HepG2 (cell line): ENCODE data around the gene PAMR1. TPM values are rescaled to one million over a fixed set of nuclear protein-coding genes. Genes with fewer than 3 reads are reported as not detected.

Source experiments
- ATAC-seq: fragments of 200-7000 bp; cut with Tn5 transposase; 3 replicates; pipeline ENCODE4 v1.9.1; 2020; ENCODE audit warnings: mild to moderate bottlenecking, moderate library complexity
- BruUV-seq: library from RNA; stranded (reverse); fragments of 400-500 nt; replicated peaks from 2 replicates; lab custom pipeline; 2021; lab: Mats Ljungman, UMichigan
- CTCF ChIA-PET: fragments of 300-600 bp; formaldehyde crosslinking; extraction: SDS; loops from one replicate; lab custom pipeline; 2021; ENCODE audit warnings: low total read pairs, inconsistent platforms, low intra/inter-chr PET ratio; lab: Yijun Ruan, JAX
- POLR2A ChIA-PET: fragments of 350-600 bp; sonication (Branson Sonifier 250); formaldehyde crosslinking; loops from one replicate; lab custom pipeline; 2020; ENCODE audit warnings: antibody characterized with exemption, inconsistent platforms; lab: Yijun Ruan, JAX
- DNase-seq: peaks from one replicate; pipeline ENCODE4 v3.0.0-alpha.2; 2015; ENCODE audit warnings: low spot score
- FAIRE-seq: peaks from 3 replicates; lab custom pipeline; 2011; peaks lifted over from hg19 to GRCh38; lab: Jason Lieb, UNC
- H2AFZ ChIP-seq: one replicate; pipeline ENCODE4 v1.6.1; 2011; ENCODE audit warnings: low read length, inconsistent platforms
- H3K27ac ChIP-seq: fragments of 300-600 bp; 3 replicates; pipeline ENCODE4 v1.8.0; 2011; ENCODE audit warnings: mixed run types, mild to moderate bottlenecking, mixed read lengths, low read length, inconsistent platforms; ENCODE audit not compliant: insufficient read depth; ENCODE audit errors: extremely low read length
- H3K27me3 ChIP-seq, 2 experiments: fragments of 200-600 bp in 1 of 2; 2 replicates in 1 of 2; 3 replicates in 1 of 2; pipeline versions ENCODE4 v1.6.0 to v1.8.0; 2011; ENCODE audit warnings: low read length in 2 of 2, mild to moderate bottlenecking in 2 of 2, moderate library complexity in 2 of 2, inconsistent platforms in 1 of 2; ENCODE audit not compliant: insufficient read depth in 2 of 2, control insufficient read depth in 1 of 2
- H3K36me3 ChIP-seq, 2 experiments: fragments of 200-600 bp in 1 of 2; replicated peaks in 1 of 2; 2 replicates in 1 of 2; 3 replicates in 1 of 2; pipeline versions ENCODE4 v1.5.1 to v1.8.0; 2011; ENCODE audit warnings: low read length in 2 of 2, inconsistent platforms in 1 of 2; ENCODE audit not compliant: insufficient read depth in 2 of 2, control insufficient read depth in 1 of 2
- H3K4me1 ChIP-seq: 2 replicates; pipeline ENCODE4 v1.5.1; 2012; ENCODE audit warnings: low read length, inconsistent platforms; ENCODE audit not compliant: insufficient read depth
- H3K4me2 ChIP-seq: 2 replicates; pipeline ENCODE4 v1.6.0; 2011; ENCODE audit warnings: low read depth, low read length, inconsistent platforms
- H3K4me3 ChIP-seq, 3 experiments: fragments of 200-600 bp in 1 of 3; sonication (generic), shearing (Covaris generic) in 1 of 3; replicated peaks in 1 of 3; 2 replicates each; pipeline ENCODE4 v1.5.1; 2011 to 2016; ENCODE audit warnings: low read length in 3 of 3, inconsistent platforms in 2 of 3, low read depth in 2 of 3, mild to moderate bottlenecking in 2 of 3, control low read depth in 1 of 3, mixed read lengths in 1 of 3; ENCODE audit not compliant: insufficient read depth in 1 of 3
- H3K79me2 ChIP-seq: one replicate; pipeline ENCODE4 v1.6.1; 2011; ENCODE audit warnings: low read length, inconsistent platforms; ENCODE audit not compliant: insufficient read depth
- H3K9ac ChIP-seq: 2 replicates; pipeline ENCODE4 v1.6.0; 2011; ENCODE audit warnings: mild to moderate bottlenecking, low read depth, low read length, inconsistent platforms; ENCODE audit not compliant: insufficient read depth
- H3K9me3 ChIP-seq: 2 replicates; pipeline ENCODE4 v1.5.1; 2012; ENCODE audit warnings: mild to moderate bottlenecking, low read length
- H4K20me1 ChIP-seq: 2 replicates; pipeline ENCODE4 v1.6.0; 2011; ENCODE audit warnings: inconsistent platforms, mild to moderate bottlenecking, low read length, moderate library complexity; ENCODE audit not compliant: insufficient read depth
- FOXC1 ChIP-seq: sonication (generic); formaldehyde crosslinking; IDR thresholded peaks from 2 replicates; pipeline ENCODE4 v1.8.0; 2022; ENCODE audit warnings: mild to moderate bottlenecking, missing genetic modification reagents, borderline replicate concordance
- HIVEP1 ChIP-seq: sonication (generic); formaldehyde crosslinking; IDR thresholded peaks from 2 replicates; pipeline ENCODE4 v1.4.0; 2020; ENCODE audit warnings: mild to moderate bottlenecking, missing genetic modification reagents
- KMT2B ChIP-seq: IDR thresholded peaks from 2 replicates; pipeline ENCODE4 v1.6.1; 2016; ENCODE audit warnings: missing genetic modification reagents, missing compliant biosample characterization
- RFX5 ChIP-seq: IDR thresholded peaks from 2 replicates; pipeline ENCODE4 v1.6.1; 2011; ENCODE audit warnings: low read depth, low read length, improper control_type of control experiment
- TARDBP ChIP-seq: sonication (generic); formaldehyde crosslinking; IDR thresholded peaks from 2 replicates; pipeline ENCODE4 v1.8.0; 2022; ENCODE audit warnings: mild to moderate bottlenecking, missing genetic modification reagents
- TMF1 ChIP-seq: sonication (generic); formaldehyde crosslinking; IDR thresholded peaks from 2 replicates; pipeline ENCODE4 v1.8.1; 2022; ENCODE audit warnings: low read depth, missing genetic modification reagents
- ZNF253 ChIP-seq: sonication (generic); formaldehyde crosslinking; IDR thresholded peaks from 2 replicates; pipeline ENCODE4 v1.8.0; 2022; ENCODE audit warnings: mild to moderate bottlenecking, missing genetic modification reagents, borderline replicate concordance
- ZNF792 ChIP-seq: IDR thresholded peaks from 2 replicates; pipeline ENCODE4 v1.6.1; 2016
- WGBS: methylation state at CpG from one replicate; pipeline ENCODE4 v1.1.6; 2017; ENCODE audit warnings: low lambda C conversion rate; 5-methylcytosine and 5-hydroxymethylcytosine counted together
- in situ Hi-C: cut with HindIII; loops from 2 replicates; pipeline ENCODE4 v1.10.0; 2017; ENCODE audit warnings: low pct_unique_long_range_greater_than_20kb; ENCODE audit not compliant: extremely low pct_ligation_motif_present
- intact Hi-C: fragments of 100-400 bp; cut with micrococcal nuclease; formaldehyde crosslinking; loops from one replicate; pipeline ENCODE4 v1.10.0; 2022; ENCODE audit not compliant: unreplicated experiment
- polyA plus RNA-seq, 8 experiments: library from polyadenylated mRNA; depleted of rRNA in 3 of 8; stranded (reverse) in 7 of 8; unstranded in 1 of 8; fragments of >200 nt; fragmentation: Illumina TruSeq in 4 of 8; extraction: Trizol in 4 of 8; gene quantifications; 2 replicates each; pipeline versions ENCODE4 v1.2.1 to v1.2.3, GENCODE V29; 2011 to 2016; ENCODE audit warnings: low read depth in 4 of 8, missing spikeins in 1 of 8, mixed read lengths in 1 of 8; ENCODE audit not compliant: insufficient read depth in 1 of 8
- total RNA-seq, 5 experiments: library from RNA; depleted of rRNA; stranded (reverse); fragments of >200 nt; fragmentation: Illumina TruSeq; extraction: Trizol; gene quantifications; 2 replicates each; pipeline ENCODE4 v1.2.3, GENCODE V29; 2016; ENCODE audit warnings: low read depth in 1 of 5
- TF ChIP-seq, protein P1 (sequence below): sonication (generic); formaldehyde crosslinking; IDR thresholded peaks from 2 replicates; pipeline ENCODE4 v1.4.0; 2020; ENCODE audit warnings: mild to moderate bottlenecking, missing genetic modification reagents
- TF ChIP-seq, protein P2 (sequence below): sonication (generic); formaldehyde crosslinking; IDR thresholded peaks from 2 replicates; pipeline ENCODE4 v1.5.0; 2020; ENCODE audit warnings: mild to moderate bottlenecking, missing genetic modification reagents, borderline replicate concordance
- TF ChIP-seq, protein P3 (sequence below): sonication (generic); formaldehyde crosslinking; IDR thresholded peaks from 2 replicates; pipeline ENCODE4 v1.4.0; 2020; ENCODE audit warnings: mild to moderate bottlenecking, missing genetic modification reagents, borderline replicate concordance

Gene PAMR1
- total and polyA plus RNA-seq, 2 of the 13 experiments (the other 11 are each of a cell fraction or from before 2014, with no cell fraction given): not detected

DNA sequence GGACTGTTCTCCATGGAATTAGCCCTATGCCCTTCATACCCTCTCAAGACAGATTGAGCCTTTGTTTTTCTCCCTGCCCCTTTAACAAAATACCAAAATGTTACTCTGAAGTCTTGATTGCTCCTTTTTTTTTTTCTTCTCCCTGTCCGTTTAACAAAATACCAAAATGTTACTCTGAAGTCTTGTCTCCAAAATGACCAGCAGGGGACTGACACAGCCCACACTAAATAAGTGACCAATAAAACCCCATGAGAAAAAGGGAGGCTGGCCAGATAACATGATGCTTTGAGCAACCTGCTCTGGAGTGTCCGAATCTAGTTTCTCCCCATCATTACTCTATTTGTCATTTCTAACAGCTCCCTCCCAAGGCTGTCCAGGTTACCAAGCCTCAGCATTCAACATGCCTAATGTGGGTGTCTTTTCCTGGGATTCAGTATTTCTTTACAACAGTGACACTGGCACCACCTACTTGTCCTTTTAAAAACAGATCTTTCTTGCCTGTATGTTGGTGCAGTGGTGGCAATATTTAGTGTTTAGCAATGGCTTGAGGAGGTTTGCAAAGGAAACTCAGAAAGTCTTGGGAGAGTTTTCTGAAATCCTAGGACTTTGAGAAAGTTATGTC, 63.4 kb downstream of the PAMR1 start:
- Histone ChIP-seq H3K27ac (no peak overlapping the region), H3K4me2 (no peak overlapping the region), H3K79me2 (no peaks in the 10 kb centered on the region), H4K20me1 (no peaks in the 10 kb centered on the region), H3K9me3 (no peaks in the 10 kb centered on the region)
- POLR2A ChIA-PET: no interaction called here
- 5% methylated on average over 2 of the region's 2 CpGs for WGBS
- no peak for DNase-seq
- TF ChIP-seq ZNF253 (no peak), KMT2B (CRISPR knock-in tag) (no peak), RFX5 (no peak), FOXC1 (CRISPR knock-in tag) (no peak), HIVEP1 (CRISPR knock-in tag) (no peak), TMF1 (no peak), ZNF792 (CRISPR knock-in tag) (no peak), TARDBP (CRISPR knock-in tag) (no peak)
- TF ChIP-seq, all 625 proteins: peak for 0
- no peak overlapping the region for H2AFZ ChIP-seq
- CTCF ChIA-PET: no interaction called here
- intact Hi-C loops: no loop called here
- FAIRE-seq (no peak), ATAC-seq (no peak)
- in situ Hi-C loops: no loop called here
- BruUV-seq: no TSS peak
- no peaks in the 10 kb centered on the region for H3K4me1 ChIP-seq
- peaks cover 0 to 14% of the 10 kb centered on the region in 2 experiments; a peak in 1 of 5 replicates for H3K27me3 ChIP-seq
- no peak overlapping the region for H3K9ac ChIP-seq
- H3K4me3 ChIP-seq: no peak overlapping the region
- H3K36me3 ChIP-seq: no peaks in the 10 kb centered on the region

DNA sequence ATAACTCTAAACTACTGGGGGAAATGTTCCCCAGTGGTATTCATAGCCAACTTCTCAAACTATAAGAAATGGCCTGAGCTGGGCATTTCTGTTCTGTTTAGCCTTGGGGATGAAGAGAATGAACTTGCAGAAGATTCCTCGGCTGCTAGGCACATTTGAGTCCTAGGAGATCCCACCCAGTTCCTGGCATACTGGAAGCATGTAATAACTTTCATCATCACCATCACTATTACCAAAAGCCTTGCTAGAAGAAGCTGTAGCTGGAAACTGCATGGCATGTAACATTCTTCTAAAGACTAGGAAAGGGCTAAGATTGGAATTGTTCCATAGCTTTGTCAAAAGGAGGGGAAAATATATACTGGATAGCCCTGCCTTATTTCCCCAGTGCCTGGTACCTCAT, 65.9 kb downstream of the PAMR1 start:
- H3K4me1 ChIP-seq: no peaks in the 10 kb centered on the region
- BruUV-seq: no TSS peak
- ChIA-PET CTCF (no interaction called here), POLR2A (no interaction called here)
- FAIRE-seq: no peak
- no peaks in the 10 kb centered on the region for H3K79me2 ChIP-seq
- no peak overlapping the region for H3K4me3 ChIP-seq
- H3K9ac ChIP-seq: no peak overlapping the region
- H4K20me1 ChIP-seq: no peaks in the 10 kb centered on the region
- 0% methylated on average over 1 of the region's 1 CpG for WGBS
- no peaks in the 10 kb centered on the region for H3K36me3 ChIP-seq
- intact Hi-C loops (no loop called here), in situ Hi-C loops (no loop called here)
- DNase-seq: no peak
- H3K27me3 ChIP-seq: peaks cover 0 to 7% of the 10 kb centered on the region in 2 experiments; a peak in 1 of 5 replicates
- H2AFZ ChIP-seq: no peak overlapping the region
- ATAC-seq: no peak
- no peaks in the 10 kb centered on the region for H3K9me3 ChIP-seq
- no peak overlapping the region for H3K4me2 ChIP-seq
- no peak overlapping the region for H3K27ac ChIP-seq
- TF ChIP-seq, protein P1, sequence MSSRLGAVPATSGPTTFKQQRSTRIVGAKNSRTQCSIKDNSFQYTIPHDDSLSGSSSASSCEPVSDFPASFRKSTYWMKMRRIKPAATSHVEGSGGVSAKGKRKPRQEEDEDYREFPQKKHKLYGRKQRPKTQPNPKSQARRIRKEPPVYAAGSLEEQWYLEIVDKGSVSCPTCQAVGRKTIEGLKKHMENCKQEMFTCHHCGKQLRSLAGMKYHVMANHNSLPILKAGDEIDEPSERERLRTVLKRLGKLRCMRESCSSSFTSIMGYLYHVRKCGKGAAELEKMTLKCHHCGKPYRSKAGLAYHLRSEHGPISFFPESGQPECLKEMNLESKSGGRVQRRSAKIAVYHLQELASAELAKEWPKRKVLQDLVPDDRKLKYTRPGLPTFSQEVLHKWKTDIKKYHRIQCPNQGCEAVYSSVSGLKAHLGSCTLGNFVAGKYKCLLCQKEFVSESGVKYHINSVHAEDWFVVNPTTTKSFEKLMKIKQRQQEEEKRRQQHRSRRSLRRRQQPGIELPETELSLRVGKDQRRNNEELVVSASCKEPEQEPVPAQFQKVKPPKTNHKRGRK (CRISPR knock-in tag): no peak
- TF ChIP-seq, protein P2, sequence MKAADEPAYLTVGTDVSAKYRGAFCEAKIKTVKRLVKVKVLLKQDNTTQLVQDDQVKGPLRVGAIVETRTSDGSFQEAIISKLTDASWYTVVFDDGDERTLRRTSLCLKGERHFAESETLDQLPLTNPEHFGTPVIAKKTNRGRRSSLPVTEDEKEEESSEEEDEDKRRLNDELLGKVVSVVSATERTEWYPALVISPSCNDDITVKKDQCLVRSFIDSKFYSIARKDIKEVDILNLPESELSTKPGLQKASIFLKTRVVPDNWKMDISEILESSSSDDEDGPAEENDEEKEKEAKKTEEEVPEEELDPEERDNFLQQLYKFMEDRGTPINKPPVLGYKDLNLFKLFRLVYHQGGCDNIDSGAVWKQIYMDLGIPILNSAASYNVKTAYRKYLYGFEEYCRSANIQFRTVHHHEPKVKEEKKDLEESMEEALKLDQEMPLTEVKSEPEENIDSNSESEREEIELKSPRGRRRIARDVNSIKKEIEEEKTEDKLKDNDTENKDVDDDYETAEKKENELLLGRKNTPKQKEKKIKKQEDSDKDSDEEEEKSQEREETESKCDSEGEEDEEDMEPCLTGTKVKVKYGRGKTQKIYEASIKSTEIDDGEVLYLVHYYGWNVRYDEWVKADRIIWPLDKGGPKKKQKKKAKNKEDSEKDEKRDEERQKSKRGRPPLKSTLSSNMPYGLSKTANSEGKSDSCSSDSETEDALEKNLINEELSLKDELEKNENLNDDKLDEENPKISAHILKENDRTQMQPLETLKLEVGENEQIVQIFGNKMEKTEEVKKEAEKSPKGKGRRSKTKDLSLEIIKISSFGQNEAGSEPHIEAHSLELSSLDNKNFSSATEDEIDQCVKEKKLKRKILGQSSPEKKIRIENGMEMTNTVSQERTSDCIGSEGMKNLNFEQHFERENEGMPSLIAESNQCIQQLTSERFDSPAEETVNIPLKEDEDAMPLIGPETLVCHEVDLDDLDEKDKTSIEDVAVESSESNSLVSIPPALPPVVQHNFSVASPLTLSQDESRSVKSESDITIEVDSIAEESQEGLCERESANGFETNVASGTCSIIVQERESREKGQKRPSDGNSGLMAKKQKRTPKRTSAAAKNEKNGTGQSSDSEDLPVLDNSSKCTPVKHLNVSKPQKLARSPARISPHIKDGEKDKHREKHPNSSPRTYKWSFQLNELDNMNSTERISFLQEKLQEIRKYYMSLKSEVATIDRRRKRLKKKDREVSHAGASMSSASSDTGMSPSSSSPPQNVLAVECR (CRISPR knock-in tag): no peak
- no peak for TF ChIP-seq ZNF253
- TF ChIP-seq, protein P3, sequence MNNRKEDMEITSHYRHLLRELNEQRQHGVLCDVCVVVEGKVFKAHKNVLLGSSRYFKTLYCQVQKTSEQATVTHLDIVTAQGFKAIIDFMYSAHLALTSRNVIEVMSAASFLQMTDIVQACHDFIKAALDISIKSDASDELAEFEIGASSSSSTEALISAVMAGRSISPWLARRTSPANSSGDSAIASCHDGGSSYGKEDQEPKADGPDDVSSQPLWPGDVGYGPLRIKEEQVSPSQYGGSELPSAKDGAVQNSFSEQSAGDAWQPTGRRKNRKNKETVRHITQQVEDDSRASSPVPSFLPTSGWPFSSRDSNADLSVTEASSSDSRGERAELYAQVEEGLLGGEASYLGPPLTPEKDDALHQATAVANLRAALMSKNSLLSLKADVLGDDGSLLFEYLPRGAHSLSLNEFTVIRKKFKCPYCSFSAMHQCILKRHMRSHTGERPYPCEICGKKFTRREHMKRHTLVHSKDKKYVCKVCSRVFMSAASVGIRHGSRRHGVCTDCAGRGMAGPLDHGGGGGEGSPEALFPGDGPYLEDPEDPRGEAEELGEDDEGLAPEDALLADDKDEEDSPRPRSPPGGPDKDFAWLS: no peak
